ENCODE results near the gene PLD6.
"Not testable (repeated sequence)": the region's sequence is repeated elsewhere in the genome, so short reads cannot be mapped to it uniquely, and the experiment has no call there.

Gene PLD6

GRCh38 chr17:17186051-17186450, 20.1 kb downstream of the PLD6 start:
- POLR2A ChIA-PET: no interaction called here
- no peak for DNase-seq (ENCODE audit: extremely low spot score)
- TF ChIP-seq ZNF384 (IDR thresholded peaks at IDR 0.05): no peak
- TF ChIP-seq SP1 (IDR thresholded peaks at IDR 0.05): no peak
- TF ChIP-seq FOXA1 (IDR thresholded peaks at IDR 0.05): no peak
- TF ChIP-seq SUZ12 (IDR thresholded peaks at IDR 0.05): no peak
- no peak for TF ChIP-seq FOXM1 (IDR thresholded peaks at IDR 0.05; ENCODE audit: borderline replicate concordance)
- TF ChIP-seq TARDBP (IDR thresholded peaks at IDR 0.05): no peak
- no peak for TF ChIP-seq PKNOX1 (IDR thresholded peaks at IDR 0.05)
- no peak for TF ChIP-seq LEF1 (IDR thresholded peaks at IDR 0.05; ENCODE audit: borderline replicate concordance)
- no peak for TF ChIP-seq L3MBTL2 (conservative IDR thresholded peaks at IDR 0.05)
- TF ChIP-seq BHLHE40 (IDR thresholded peaks at IDR 0.05; ENCODE audit: borderline replicate concordance): no peak
- no peak for TF ChIP-seq ELF4 (IDR thresholded peaks at IDR 0.05)
- TF ChIP-seq FOXK2 (IDR thresholded peaks at IDR 0.05): no peak
- no peak for TF ChIP-seq ARNT (IDR thresholded peaks at IDR 0.05)
- TF ChIP-seq CTBP1 (IDR thresholded peaks at IDR 0.05; ENCODE audit: borderline replicate concordance): no peak
- TF ChIP-seq HDGF (IDR thresholded peaks at IDR 0.05; ENCODE audit: borderline replicate concordance): no peak
- no peak for TF ChIP-seq NFRKB (IDR thresholded peaks at IDR 0.05)
- CTCF ChIA-PET: no interaction called here

GRCh38 chr17:17184985-17185757, 21.0 kb downstream of the PLD6 start:
- ChIA-PET CTCF (interaction anchor here (0.6 kb wide), 1 partner anchor 628 kb away, joined by 3 read pairs; no protein-coding TSS in a partner anchor), POLR2A (interaction anchor here (1.4 kb wide), 1 partner anchor 15 kb away, joined by 4 read pairs; no protein-coding TSS in a partner anchor)

GRCh38 chr17:17183744-17184143, 22.4 kb downstream of the PLD6 start:
- ChIA-PET CTCF (no interaction called here), POLR2A (interaction anchor here (1.4 kb wide), 1 partner anchor 16 kb away, joined by 4 read pairs; no protein-coding TSS in a partner anchor)
- TF ChIP-seq CTBP1 (IDR thresholded peaks at IDR 0.05; ENCODE audit: borderline replicate concordance): no peak
- TF ChIP-seq L3MBTL2 (conservative IDR thresholded peaks at IDR 0.05): no peak
- TF ChIP-seq HDGF (IDR thresholded peaks at IDR 0.05; ENCODE audit: borderline replicate concordance): no peak
- no peak for TF ChIP-seq SUZ12 (IDR thresholded peaks at IDR 0.05)
- no peak for TF ChIP-seq PKNOX1 (IDR thresholded peaks at IDR 0.05)
- TF ChIP-seq FOXA1 (IDR thresholded peaks at IDR 0.05): no peak
- TF ChIP-seq FOXM1 (IDR thresholded peaks at IDR 0.05; ENCODE audit: borderline replicate concordance): no peak
- no peak for DNase-seq (ENCODE audit: extremely low spot score)

More at GRCh38 chr17:17184985-17185757, 21.0 kb downstream of the PLD6 start:
- DNase-seq (ENCODE audit: extremely low spot score): not testable (repeated sequence)

- CTCF ChIA-PET: no interaction called here
- POLR2A ChIA-PET: no interaction called here
- no peak for DNase-seq (ENCODE audit: extremely low spot score)
- TF ChIP-seq FOXA1 (IDR thresholded peaks at IDR 0.05): no peak
- no peak for TF ChIP-seq FOXK2 (IDR thresholded peaks at IDR 0.05)
- TF ChIP-seq FOXM1 (IDR thresholded peaks at IDR 0.05; ENCODE audit: borderline replicate concordance): no peak
- no peak for TF ChIP-seq LEF1 (IDR thresholded peaks at IDR 0.05; ENCODE audit: borderline replicate concordance)
Observed at GRCh38 chr17:17182598-17183136, 23.5 kb downstream of the PLD6 start.

GRCh38 chr17:17181666-17182597, 24.2 kb downstream of the PLD6 start:
- no peak for DNase-seq (ENCODE audit: extremely low spot score)
- TF ChIP-seq SP1 (IDR thresholded peaks at IDR 0.05): no peak
- no peak for TF ChIP-seq HDGF (IDR thresholded peaks at IDR 0.05; ENCODE audit: borderline replicate concordance)
- TF ChIP-seq TARDBP (IDR thresholded peaks at IDR 0.05): no peak
- TF ChIP-seq SUZ12 (IDR thresholded peaks at IDR 0.05): no peak
- TF ChIP-seq ELF4 (IDR thresholded peaks at IDR 0.05): no peak
- TF ChIP-seq NFRKB (IDR thresholded peaks at IDR 0.05): no peak
- no peak for TF ChIP-seq BHLHE40 (IDR thresholded peaks at IDR 0.05; ENCODE audit: borderline replicate concordance)
- TF ChIP-seq LEF1 (IDR thresholded peaks at IDR 0.05; ENCODE audit: borderline replicate concordance): no peak
- TF ChIP-seq FOXM1 (IDR thresholded peaks at IDR 0.05; ENCODE audit: borderline replicate concordance): no peak
- no peak for TF ChIP-seq CTBP1 (IDR thresholded peaks at IDR 0.05; ENCODE audit: borderline replicate concordance)
- no peak for TF ChIP-seq ZNF384 (IDR thresholded peaks at IDR 0.05)
- TF ChIP-seq L3MBTL2 (conservative IDR thresholded peaks at IDR 0.05): no peak
- TF ChIP-seq FOXA1 (IDR thresholded peaks at IDR 0.05): no peak
- TF ChIP-seq ARNT (IDR thresholded peaks at IDR 0.05): no peak
- TF ChIP-seq PKNOX1 (IDR thresholded peaks at IDR 0.05): no peak
- no peak for TF ChIP-seq FOXK2 (IDR thresholded peaks at IDR 0.05)
- ChIA-PET POLR2A (interaction anchor here (0.9 to 1.3 kb wide), 2 partner anchors 8 to 10 kb away, joined by 3 to 4 read pairs; no protein-coding TSS in a partner anchor), CTCF (no interaction called here)

All from HEK293T (cell line).